ENCODE results near the gene SHFL. TPM values are rescaled to one million over a fixed set of nuclear protein-coding genes. Genes with fewer than 3 reads are reported as not detected.

Gene SHFL
- total RNA-seq, 1 donor from 2014 or later, result 22.1 TPM

DNA sequence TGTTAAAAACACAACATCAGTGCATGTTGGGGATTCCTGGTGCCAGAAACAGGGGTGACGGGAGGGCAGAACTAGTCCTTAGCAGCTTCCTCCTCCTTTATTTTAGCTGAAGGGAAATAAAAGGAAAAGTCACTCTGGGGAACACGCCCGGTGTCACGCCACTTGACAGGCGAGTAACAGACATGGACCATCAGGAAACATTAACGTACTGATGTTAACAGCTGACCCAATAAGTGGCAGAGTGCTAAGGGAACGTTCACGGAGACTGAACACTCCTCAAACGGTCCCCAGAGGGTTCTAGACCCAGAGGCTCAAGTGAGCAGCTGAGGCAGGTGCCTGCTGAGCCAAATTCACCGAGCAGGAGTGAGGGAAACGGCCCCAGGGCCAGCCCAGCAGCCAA, 47.5 kb downstream of the SHFL start:
- no peak for DNase-seq (ENCODE audit: low read depth)

DNA sequence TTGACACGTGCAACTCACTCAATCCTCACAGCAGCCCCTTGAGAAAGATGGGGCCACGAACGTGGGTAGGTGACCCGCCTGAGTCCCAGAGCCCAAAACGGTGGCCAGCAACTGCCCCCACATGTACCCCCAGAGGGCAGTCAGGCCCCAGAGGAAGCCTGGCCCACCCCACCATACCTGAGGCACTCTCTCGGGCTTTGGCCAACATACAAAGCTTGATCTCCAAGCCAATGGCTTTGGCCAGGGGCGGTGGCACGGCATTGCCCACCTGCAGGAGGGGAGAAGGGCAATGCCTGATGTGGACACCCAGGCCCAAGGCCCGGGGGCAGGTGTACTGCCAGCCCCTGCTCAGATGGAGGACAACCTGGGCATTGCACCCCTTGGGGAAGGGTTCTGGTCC, 47.9 kb downstream of the SHFL start:
- no peak for DNase-seq (ENCODE audit: low read depth)

DNA sequence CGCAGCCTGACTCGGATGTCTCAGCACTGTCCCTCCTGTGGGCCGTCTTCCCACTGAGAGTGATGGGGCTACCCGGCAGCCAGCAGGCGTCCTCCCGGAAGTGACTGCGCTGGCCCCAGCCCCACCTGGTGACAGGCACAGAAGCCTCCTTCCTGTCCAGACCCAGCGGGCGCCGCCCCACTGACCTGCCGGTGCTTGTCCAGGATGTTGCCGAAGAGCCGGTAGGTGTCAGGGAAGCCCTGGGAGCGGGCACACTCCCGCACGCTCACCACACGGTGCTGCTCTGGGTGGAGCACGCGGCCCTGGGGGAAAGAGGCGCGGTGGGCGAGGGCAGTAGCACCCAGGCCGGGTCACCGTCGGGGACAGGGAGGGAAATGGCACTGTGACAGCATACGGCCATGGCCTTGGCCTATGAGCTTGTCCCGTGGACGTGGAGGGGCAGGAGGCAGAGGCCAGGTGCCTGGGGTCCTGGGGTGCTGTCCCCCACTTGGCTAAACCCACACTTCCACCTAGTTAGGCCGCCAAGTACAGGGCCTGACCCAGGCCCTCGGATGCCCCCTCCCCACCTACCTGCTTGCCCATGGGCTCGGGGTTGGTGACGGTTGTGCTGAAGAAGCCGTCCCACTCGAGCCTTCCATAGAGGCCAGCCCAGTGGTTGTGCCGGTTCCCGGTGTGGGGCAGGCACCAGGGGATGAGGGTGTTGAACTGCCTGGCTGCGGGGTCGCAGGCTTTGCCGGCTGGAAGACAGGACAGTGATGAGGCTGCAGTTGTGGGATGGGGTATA, 49.6 kb downstream of the SHFL start:
- no peak for DNase-seq (ENCODE audit: low read depth)

DNA sequence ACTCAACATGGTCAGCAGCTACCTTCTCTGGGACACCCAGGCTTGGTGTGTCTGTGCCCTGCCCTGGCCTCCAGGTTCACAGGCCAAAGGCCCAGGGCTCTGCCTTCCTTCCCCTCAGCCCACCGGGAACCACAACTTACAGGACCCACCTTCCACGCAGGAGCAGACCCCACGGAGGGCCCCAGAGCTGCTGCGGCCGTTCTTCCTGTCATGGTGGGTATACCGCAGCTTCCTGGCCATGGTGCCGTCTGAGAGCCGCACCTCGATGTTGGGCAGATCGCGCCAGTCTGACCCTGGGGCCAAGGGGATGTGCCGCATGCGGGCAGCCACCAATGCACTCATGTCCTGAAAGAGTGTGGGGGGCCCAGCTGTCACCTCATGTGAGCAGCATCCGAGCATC, 50.8 kb downstream of the SHFL start:
- no peak for DNase-seq (ENCODE audit: low read depth)

DNA sequence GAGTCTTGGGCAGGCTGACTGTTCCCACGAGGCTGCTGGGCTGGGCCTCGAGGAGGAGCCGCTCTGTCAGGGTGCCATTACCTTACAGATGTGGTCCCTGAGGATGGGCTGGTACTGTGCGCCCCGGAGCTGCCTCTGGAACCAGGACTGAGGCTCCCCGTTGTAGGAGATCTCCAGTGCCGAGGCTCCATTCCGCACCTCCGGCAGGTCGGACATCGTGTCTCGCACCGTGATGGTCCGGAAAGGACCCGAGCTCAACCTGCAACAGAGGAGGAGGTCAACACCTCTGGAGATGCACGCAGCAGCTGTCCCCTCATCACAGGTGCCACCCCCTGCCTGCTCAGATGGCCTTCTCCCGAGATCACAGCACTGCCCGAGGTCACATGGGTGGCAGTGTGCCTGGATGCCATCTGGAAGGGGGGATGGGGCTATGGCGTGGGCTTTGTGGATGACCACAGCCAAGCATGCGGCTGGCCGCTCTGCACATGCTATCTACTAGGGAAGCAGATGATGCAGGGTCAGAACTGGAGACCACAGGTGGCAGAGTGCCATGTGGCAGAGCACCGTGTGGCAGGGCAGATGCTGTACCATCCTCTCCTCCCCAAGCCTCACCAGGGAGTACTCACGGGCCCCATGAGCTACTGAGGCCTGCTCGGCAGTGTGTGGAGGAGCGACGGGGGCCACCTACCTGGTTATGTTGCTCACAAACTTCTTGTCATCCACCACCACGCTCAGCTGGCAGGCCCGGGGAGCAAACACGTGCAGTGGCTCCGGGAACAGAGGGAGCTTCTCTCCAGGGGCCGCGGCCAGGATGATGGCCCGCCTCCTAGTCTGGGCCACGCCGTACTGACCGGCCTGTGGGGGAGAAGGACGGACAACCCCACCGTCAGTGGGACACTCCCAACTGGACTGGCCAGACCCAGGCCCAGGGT, 51.9 kb downstream of the SHFL start:
- DNase-seq (ENCODE audit: low read depth), result no peak

- no peak for DNase-seq (ENCODE audit: low read depth)
Observed at GRCh38 chr19:10138879-10139795, 53.0 kb downstream of the SHFL start.

DNA sequence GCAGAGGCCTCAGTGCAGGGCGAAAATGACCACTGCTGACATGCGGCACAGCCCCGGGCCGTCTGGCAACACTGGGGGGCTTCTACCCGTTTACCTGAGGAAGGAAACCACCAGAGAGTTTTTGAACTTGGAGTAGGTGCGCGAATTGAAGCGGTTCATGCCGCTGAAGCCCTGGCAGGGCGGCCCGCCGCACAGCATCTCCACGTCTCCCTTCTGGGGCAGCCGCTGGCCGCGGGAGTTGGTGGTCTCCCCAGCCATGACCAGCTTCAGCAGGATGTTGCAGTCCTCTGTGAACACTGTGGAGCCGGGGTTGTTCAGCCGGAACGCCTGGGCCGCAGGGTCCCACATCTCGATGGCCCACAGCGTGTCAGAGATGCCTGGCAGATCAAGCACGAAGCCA, 53.8 kb downstream of the SHFL start:
- no peak for DNase-seq (ENCODE audit: low read depth)

DNA sequence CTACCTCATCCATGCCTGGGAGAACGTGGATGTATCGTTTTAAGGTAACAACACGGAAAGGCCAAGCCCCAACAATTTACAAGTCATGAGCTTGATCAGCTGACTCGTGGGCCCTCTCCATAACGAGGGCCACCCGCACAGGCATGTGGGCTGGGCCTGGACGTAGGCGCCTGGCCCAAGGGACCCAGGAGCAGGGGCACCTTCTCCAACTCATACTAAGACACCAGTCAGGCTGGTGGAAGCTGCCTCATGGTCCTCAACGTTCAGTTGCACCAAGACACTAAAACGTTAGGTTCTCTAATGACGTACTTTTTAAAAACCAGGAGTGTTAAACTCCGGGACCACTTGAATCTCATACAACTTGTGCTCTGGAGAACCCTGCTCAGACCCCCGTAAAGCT, 55.4 kb downstream of the SHFL start:
- DNase-seq (ENCODE audit: low read depth), result no peak

- no peak for DNase-seq (ENCODE audit: low read depth)
Observed at GRCh38 chr19:10141973-10142372, 55.9 kb downstream of the SHFL start.

Other genes with a start within 250 kb of the SHFL start
- gene OLFM2, start 149.8 kb upstream of the SHFL start, total RNA-seq, result 0.87 and 4.9 TPM in 2 replicates
- gene COL5A3, start 75.8 kb upstream of the SHFL start, total RNA-seq, result not detected in 2 replicates
- gene RDH8, start 72.8 kb upstream of the SHFL start, total RNA-seq, result not detected in 2 replicates
- under 0.01 and 0.35 TPM in 2 replicates for gene ANGPTL6, start 16.4 kb downstream of the SHFL start, total RNA-seq
- gene PPAN, start 20.0 kb downstream of the SHFL start, total RNA-seq, result 41.0 and 46.2 TPM in 2 replicates
- gene P2RY11, start 25.4 kb downstream of the SHFL start, total RNA-seq, result 10.2 TPM in 1 of 2 replicates, not detected in the other
- gene EIF3G, start 33.6 kb downstream of the SHFL start, total RNA-seq, result 309 and 416 TPM in 2 replicates
- gene DNMT1, start 108.6 kb downstream of the SHFL start, total RNA-seq, result 37.4 and 38.0 TPM in 2 replicates
- 3.0 and 3.3 TPM in 2 replicates for gene S1PR2, start 145.0 kb downstream of the SHFL start, total RNA-seq
- 23.1 and 29.5 TPM in 2 replicates for gene MRPL4, start 165.9 kb downstream of the SHFL start, total RNA-seq
- 38.4 and 130 TPM in 2 replicates for gene ICAM1, start 184.8 kb downstream of the SHFL start, total RNA-seq
- 0.35 and 0.69 TPM in 2 replicates for gene ICAM4, start 200.6 kb downstream of the SHFL start, total RNA-seq
- 0.40 and 1.6 TPM in 2 replicates for gene ICAM5, start 203.6 kb downstream of the SHFL start, total RNA-seq
- 0.17 and 0.70 TPM in 2 replicates for gene ZGLP1, start 223.5 kb downstream of the SHFL start, total RNA-seq
- 22.2 and 47.1 TPM in 2 replicates for gene FDX2, start 229.7 kb downstream of the SHFL start, total RNA-seq
- 8.0 and 33.1 TPM in 2 replicates for gene RAVER1, start 247.2 kb downstream of the SHFL start, total RNA-seq

All from renal cortical epithelial cell (primary cell).